Adipocyte (in vitro differentiated cells): ENCODE results near the gene PACSIN1.

Experiments
- DNase-seq: peaks from one replicate; pipeline ENCODE4 v3.0.0-alpha.2; 2015; ENCODE audit warnings: low read depth
- H3K27me3 ChIP-seq: replicated peaks from 2 replicates; pipeline ENCODE4 v1.7.0; 2013; ENCODE audit warnings: mild to moderate bottlenecking, low read length, moderate library complexity; ENCODE audit not compliant: control insufficient read depth, insufficient read depth
- H3K36me3 ChIP-seq: 2 replicates; pipeline ENCODE4 v1.7.0; 2013; ENCODE audit warnings: low read length, mild to moderate bottlenecking, moderate library complexity; ENCODE audit not compliant: control insufficient read depth, insufficient read depth, severe bottlenecking
- H3K4me1 ChIP-seq: 2 replicates; pipeline ENCODE4 v1.7.0; 2013; ENCODE audit warnings: mild to moderate bottlenecking, low read length, moderate library complexity; ENCODE audit not compliant: control insufficient read depth, insufficient read depth
- H3K4me3 ChIP-seq: 2 replicates; pipeline ENCODE4 v1.7.0; 2013; ENCODE audit warnings: mild to moderate bottlenecking, low read length, moderate library complexity
- H3K9ac ChIP-seq: 2 replicates; pipeline ENCODE4 v1.7.0; 2013; ENCODE audit warnings: mild to moderate bottlenecking, low read length, moderate library complexity
- H3K9me3 ChIP-seq: 2 replicates; pipeline ENCODE4 v1.7.0; 2013; ENCODE audit warnings: mild to moderate bottlenecking, low read length, moderate library complexity; ENCODE audit not compliant: control insufficient read depth

The PACSIN1 gene

GRCh38 chr6:34563513-34563870, 97.6 kb downstream of the PACSIN1 start:
- no peak for DNase-seq
- H3K4me3 ChIP-seq: no peak overlapping the region
- H3K27me3 ChIP-seq: peaks cover 12% of the 10 kb centered on the region
- H3K9me3 ChIP-seq: peaks cover 5% of the 10 kb centered on the region
- H3K36me3 ChIP-seq: no peaks in the 10 kb centered on the region
- no peaks in the 10 kb centered on the region for H3K4me1 ChIP-seq
- no peak overlapping the region for H3K9ac ChIP-seq

GRCh38 chr6:34564181-34564580, 98.3 kb downstream of the PACSIN1 start:
- no peak for DNase-seq
- no peaks in the 10 kb centered on the region for H3K4me1 ChIP-seq

GRCh38 chr6:34565722-34566137, 99.9 kb downstream of the PACSIN1 start:
- Histone ChIP-seq H3K27me3 (peaks cover 16% of the 10 kb centered on the region), H3K4me3 (no peak overlapping the region), H3K4me1 (no peaks in the 10 kb centered on the region), H3K9ac (no peak overlapping the region), H3K36me3 (no peaks in the 10 kb centered on the region), H3K9me3 (no peaks in the 10 kb centered on the region)
- no peak for DNase-seq

More at GRCh38 chr6:34564181-34564580, 98.3 kb downstream of the PACSIN1 start:
- H3K4me3 ChIP-seq: no peak overlapping the region
- H3K9me3 ChIP-seq: no peaks in the 10 kb centered on the region
- H3K27me3 ChIP-seq: peaks cover 12% of the 10 kb centered on the region
- H3K36me3 ChIP-seq: no peaks in the 10 kb centered on the region
- H3K9ac ChIP-seq: no peak overlapping the region

GRCh38 chr6:34566830-34567546, 101.1 kb downstream of the PACSIN1 start:
- Histone ChIP-seq H3K4me3 (no peak overlapping the region), H3K9me3 (no peaks in the 10 kb centered on the region), H3K4me1 (no peaks in the 10 kb centered on the region), H3K9ac (no peak overlapping the region), H3K36me3 (no peaks in the 10 kb centered on the region), H3K27me3 (peaks cover 22% of the 10 kb centered on the region)
- no peak for DNase-seq

- H3K4me3 ChIP-seq: no peak overlapping the region
- H3K27me3 ChIP-seq: peaks cover 22% of the 10 kb centered on the region
- no peaks in the 10 kb centered on the region for H3K9me3 ChIP-seq
- no peaks in the 10 kb centered on the region for H3K36me3 ChIP-seq
- H3K4me1 ChIP-seq: no peaks in the 10 kb centered on the region
- no peak overlapping the region for H3K9ac ChIP-seq
- DNase-seq: no peak
Measured at GRCh38 chr6:34568341-34569201, 102.7 kb downstream of the PACSIN1 start.

GRCh38 chr6:34569361-34569973, 103.6 kb downstream of the PACSIN1 start:
- Histone ChIP-seq H3K36me3 (no peaks in the 10 kb centered on the region), H3K27me3 (peaks cover 18% of the 10 kb centered on the region), H3K9ac (no peak overlapping the region), H3K4me3 (no peak overlapping the region), H3K9me3 (no peaks in the 10 kb centered on the region), H3K4me1 (no peaks in the 10 kb centered on the region)
- DNase-seq: no peak

GRCh38 chr6:34570066-34570833, 104.4 kb downstream of the PACSIN1 start:
- no peaks in the 10 kb centered on the region for H3K36me3 ChIP-seq
- no peak for DNase-seq
- H3K27me3 ChIP-seq: peaks cover 12% of the 10 kb centered on the region
- no peak overlapping the region for H3K9ac ChIP-seq
- H3K4me3 ChIP-seq: no peak overlapping the region
- H3K4me1 ChIP-seq: no peaks in the 10 kb centered on the region
- H3K9me3 ChIP-seq: no peaks in the 10 kb centered on the region

GRCh38 chr6:34571388-34571787, 105.5 kb downstream of the PACSIN1 start:
- Histone ChIP-seq H3K9ac (no peak overlapping the region), H3K27me3 (peaks cover 9% of the 10 kb centered on the region), H3K4me1 (no peaks in the 10 kb centered on the region), H3K4me3 (no peak overlapping the region), H3K36me3 (no peaks in the 10 kb centered on the region), H3K9me3 (no peaks in the 10 kb centered on the region)
- no peak for DNase-seq

GRCh38 chr6:34572021-34572420, 106.1 kb downstream of the PACSIN1 start:
- H3K36me3 ChIP-seq: no peaks in the 10 kb centered on the region
- no peak for DNase-seq
- H3K27me3 ChIP-seq: peaks cover 9% of the 10 kb centered on the region
- H3K4me3 ChIP-seq: no peak overlapping the region
- H3K9me3 ChIP-seq: no peaks in the 10 kb centered on the region
- H3K4me1 ChIP-seq: no peaks in the 10 kb centered on the region
- H3K9ac ChIP-seq: no peak overlapping the region

- H3K9ac ChIP-seq: no peak overlapping the region
- H3K4me1 ChIP-seq: no peaks in the 10 kb centered on the region
- no peaks in the 10 kb centered on the region for H3K36me3 ChIP-seq
- no peak for DNase-seq
- no peaks in the 10 kb centered on the region for H3K9me3 ChIP-seq
- H3K4me3 ChIP-seq: no peak overlapping the region
- H3K27me3 ChIP-seq: peaks cover 9% of the 10 kb centered on the region
Measured at GRCh38 chr6:34572585-34572984, 106.7 kb downstream of the PACSIN1 start.
